Measurements from ENCODE around the gene ITGA1. TPM values are rescaled to one million over a fixed set of nuclear protein-coding genes. Genes with fewer than 3 reads are reported as not detected.

Gene ITGA1
- total and polyA plus RNA-seq, 2 donors (not counting 1 experiment from before 2014, with no cell fraction given): 0.74 TPM; not detected in 1

- H3K27me3 ChIP-seq (replicated peaks in 1 of 4; ENCODE audit: control extremely low read depth in 1 of 4, control insufficient read depth in 3 of 4, insufficient read depth in 4 of 4, low read length in 3 of 4): peaks cover 0 to 2% (median 0%) of the 10 kb centered on the region in 4 experiments
- no peak for ATAC-seq (ENCODE audit: low read depth)
- H3K9me3 Mint-ChIP-seq (ENCODE audit: insufficient read depth): peaks cover 2% of the 10 kb centered on the region
These were observed 115.4 kb downstream of the ITGA1 start for GRCh38 chr5:52903142-52903541.

GRCh38 chr5:52906343-52906742, 118.6 kb downstream of the ITGA1 start:
- WGBS (ENCODE audit: insufficient coverage): no CpG with 5 or more reads among the region's 1 CpG

More at GRCh38 chr5:52903142-52903541, 115.4 kb downstream of the ITGA1 start:
- H3K4me3 Mint-ChIP-seq: no peak overlapping the region
- H3K27me3 Mint-ChIP-seq: peaks cover 21% of the 10 kb centered on the region
- no peaks in the 10 kb centered on the region for H3K36me3 ChIP-seq (replicated peaks in 1 of 2; ENCODE audit: control extremely low read depth in 1 of 2, control insufficient read depth in 1 of 2, extremely low read depth in 1 of 2, insufficient read depth in 2 of 2, low read length in 1 of 2)
- DNase-seq: no peak
- H3K4me1 Mint-ChIP-seq: no peaks in the 10 kb centered on the region
- TF ChIP-seq CTCF (IDR thresholded peaks at IDR 0.05) (no peak), EZH2 (IDR thresholded peaks at IDR 0.05; ENCODE audit: borderline replicate concordance, insufficient read depth, low read depth, low read length, poor library complexity, severe bottlenecking) (no peak)
- H3K79me2 ChIP-seq (ENCODE audit: control insufficient read depth, insufficient read depth, low read length): no peaks in the 10 kb centered on the region
- no peaks in the 10 kb centered on the region for H3K9me3 ChIP-seq (ENCODE audit: control extremely low read depth in 1 of 3, control insufficient read depth in 2 of 3, insufficient read depth in 1 of 3, low read length in 2 of 3)
- H4K20me1 ChIP-seq (ENCODE audit: control insufficient read depth, insufficient read depth, low read length, poor library complexity, severe bottlenecking): no peaks in the 10 kb centered on the region
- H2AFZ ChIP-seq (ENCODE audit: insufficient read depth, low read depth, low read length, poor library complexity, severe bottlenecking): no peak overlapping the region
- ChIA-PET CTCF (no interaction called here), POLR2A (no interaction called here)
- intact Hi-C loops (cut with micrococcal nuclease): no loop called here
- H3K27ac ChIP-seq (ENCODE audit: low read length in 2 of 2): no peak overlapping the region
- no peak overlapping the region for H3K4me2 ChIP-seq (replicated peaks; ENCODE audit: low read depth, low read length, poor library complexity, severe bottlenecking)
- H3K4me3 ChIP-seq (ENCODE audit: control extremely low read depth in 1 of 5, extremely low read depth in 1 of 5, insufficient read depth in 1 of 5, low read depth in 2 of 5, low read length in 4 of 5): no peak overlapping the region
- no CpG with 5 or more reads among the region's 2 CpGs for WGBS (ENCODE audit: insufficient coverage)
- no peak overlapping the region for H3K27ac Mint-ChIP-seq
- H3K9ac ChIP-seq (ENCODE audit: low read length): no peak overlapping the region
- no peaks in the 10 kb centered on the region for H3K4me1 ChIP-seq (ENCODE audit: control insufficient read depth in 2 of 2, insufficient read depth in 2 of 2, low read length in 2 of 2)

More at GRCh38 chr5:52906343-52906742, 118.6 kb downstream of the ITGA1 start:
- H3K79me2 ChIP-seq (ENCODE audit: control insufficient read depth, insufficient read depth, low read length): no peaks in the 10 kb centered on the region
- no peaks in the 10 kb centered on the region for H3K36me3 ChIP-seq (replicated peaks in 1 of 2; ENCODE audit: control extremely low read depth in 1 of 2, control insufficient read depth in 1 of 2, extremely low read depth in 1 of 2, insufficient read depth in 2 of 2, low read length in 1 of 2)
- ChIA-PET CTCF (interaction anchor here (0.9 kb wide), 1 partner anchor 9 kb away, joined by 3 read pairs; no protein-coding TSS in a partner anchor), POLR2A (no interaction called here)
- H3K27ac Mint-ChIP-seq: no peak overlapping the region
- H4K20me1 ChIP-seq (ENCODE audit: control insufficient read depth, insufficient read depth, low read length, poor library complexity, severe bottlenecking): no peaks in the 10 kb centered on the region
- H3K9ac ChIP-seq (ENCODE audit: low read length): no peak overlapping the region
- H3K4me1 Mint-ChIP-seq: no peaks in the 10 kb centered on the region
- intact Hi-C loops (cut with micrococcal nuclease): no loop called here
- H3K27me3 Mint-ChIP-seq: peaks cover 10% of the 10 kb centered on the region
- H3K27ac ChIP-seq (ENCODE audit: low read length in 2 of 2): no peak overlapping the region
- ATAC-seq (ENCODE audit: low read depth) (no peak), DNase-seq (no peak)
- no peak overlapping the region for H3K4me3 Mint-ChIP-seq
- no peak overlapping the region for H3K4me2 ChIP-seq (replicated peaks; ENCODE audit: low read depth, low read length, poor library complexity, severe bottlenecking)
- TF ChIP-seq EZH2 (IDR thresholded peaks at IDR 0.05; ENCODE audit: borderline replicate concordance, insufficient read depth, low read depth, low read length, poor library complexity, severe bottlenecking) (no peak), CTCF (IDR thresholded peaks at IDR 0.05) (no peak)
- no peaks in the 10 kb centered on the region for H3K27me3 ChIP-seq (replicated peaks in 1 of 4; ENCODE audit: control extremely low read depth in 1 of 4, control insufficient read depth in 3 of 4, insufficient read depth in 4 of 4, low read length in 3 of 4)
- no peaks in the 10 kb centered on the region for H3K4me1 ChIP-seq (ENCODE audit: control insufficient read depth in 2 of 2, insufficient read depth in 2 of 2, low read length in 2 of 2)
- H3K9me3 Mint-ChIP-seq (ENCODE audit: insufficient read depth): no peaks in the 10 kb centered on the region
- H3K4me3 ChIP-seq (ENCODE audit: control extremely low read depth in 1 of 5, extremely low read depth in 1 of 5, insufficient read depth in 1 of 5, low read depth in 2 of 5, low read length in 4 of 5): no peak overlapping the region
- no peaks in the 10 kb centered on the region for H3K9me3 ChIP-seq (ENCODE audit: control extremely low read depth in 1 of 3, control insufficient read depth in 2 of 3, insufficient read depth in 1 of 3, low read length in 2 of 3)
- no peak overlapping the region for H2AFZ ChIP-seq (ENCODE audit: insufficient read depth, low read depth, low read length, poor library complexity, severe bottlenecking)

Data from B cell (primary cell).